AG09319 (cell line): Measurements from ENCODE around the gene VAPA.

Experiments used
- DNase-seq: peaks from one replicate; pipeline ENCODE4 v3.0.0-alpha.2; 2010; ENCODE audit warnings: low read depth; ENCODE audit errors: extremely low read depth
- CTCF ChIP-seq: IDR thresholded peaks from 2 replicates; pipeline ENCODE4 v1.5.1; 2011; ENCODE audit warnings: low read depth, mild to moderate bottlenecking, inconsistent platforms, low read length, moderate library complexity

Gene VAPA

GRCh38 chr18:9947248-9947647 is 33.4 kb downstream of the VAPA start:
- no peak for DNase-seq
- TF ChIP-seq CTCF: no peak

GRCh38 chr18:9949315-9949714 is 35.5 kb downstream of the VAPA start:
- no peak for DNase-seq
- no peak for TF ChIP-seq CTCF

- no peak for DNase-seq
- TF ChIP-seq CTCF: no peak
These were observed 36.0 kb downstream of the VAPA start for GRCh38 chr18:9949861-9950260.

- peak; percentile 19 for DNase-seq
- no peak for TF ChIP-seq CTCF
These were observed 36.6 kb downstream of the VAPA start for GRCh38 chr18:9950289-9951016.

- TF ChIP-seq CTCF: peak; percentile 65
- DNase-seq: peak; percentile 30
These were observed 37.4 kb downstream of the VAPA start for GRCh38 chr18:9951022-9951859.

GRCh38 chr18:9952633-9953416 is 39.0 kb downstream of the VAPA start:
- no peak for DNase-seq

More at GRCh38 chr18:9952633-9953416, 39.0 kb downstream of the VAPA start:
- no peak for TF ChIP-seq CTCF
